ENCODE results near the gene CHP2.
"Not testable (repeated sequence)": the region's sequence is repeated elsewhere in the genome, so short reads cannot be mapped to it uniquely, and the experiment has no call there.

Gene CHP2

GRCh38 chr16:23754594-23755483 lies at the start of gene CHP2:
CHP2 (plus strand) TSS chr16:23755026; CDS start chr16:23755050, 24 bp downstream.
- DNase-seq (ENCODE audit: low read depth in 2 of 2): no peak

GRCh38 chr16:23705517-23705902 lies 49.3 kb upstream of the CHP2 start:
- DNase-seq (ENCODE audit: low read depth in 2 of 2): no peak

- no peak for DNase-seq (ENCODE audit: low read depth in 2 of 2)
These were observed 48.4 kb upstream of the CHP2 start for GRCh38 chr16:23706439-23706838.

- DNase-seq (ENCODE audit: low read depth in 2 of 2): no peak
These were observed 45.3 kb upstream of the CHP2 start for GRCh38 chr16:23709536-23709935.

GRCh38 chr16:23710008-23710407 lies 44.8 kb upstream of the CHP2 start:
- no peak for DNase-seq (ENCODE audit: low read depth in 2 of 2)

- DNase-seq (ENCODE audit: low read depth in 2 of 2): no peak
These were observed 44.3 kb upstream of the CHP2 start for GRCh38 chr16:23710504-23710903.

- DNase-seq (ENCODE audit: low read depth in 2 of 2): no peak
These were observed 43.0 kb upstream of the CHP2 start for GRCh38 chr16:23711785-23712184.

- DNase-seq (ENCODE audit: low read depth in 2 of 2): no peak
These were observed 41.9 kb upstream of the CHP2 start, which contains the start of gene ERN2 for GRCh38 chr16:23712976-23713375. ERN2 (minus strand) TSS chr16:23713222; CDS start chr16:23713187, 35 bp downstream.

GRCh38 chr16:23716484-23716883 lies 38.3 kb upstream of the CHP2 start:
- no peak for DNase-seq (ENCODE audit: low read depth in 2 of 2)

- DNase-seq (ENCODE audit: low read depth in 2 of 2): not testable (repeated sequence)
These were observed 32.1 kb upstream of the CHP2 start for GRCh38 chr16:23722613-23723240.

GRCh38 chr16:23724096-23724784 lies 30.6 kb upstream of the CHP2 start:
- DNase-seq (ENCODE audit: low read depth in 2 of 2): no peak

- DNase-seq (ENCODE audit: low read depth in 2 of 2): no peak
These were observed 30.1 kb upstream of the CHP2 start for GRCh38 chr16:23724785-23725131.

- no peak for DNase-seq (ENCODE audit: low read depth in 2 of 2)
These were observed 28.1 kb upstream of the CHP2 start for GRCh38 chr16:23726710-23727109.

- DNase-seq (ENCODE audit: low read depth in 2 of 2): no peak
These were observed 26.7 kb upstream of the CHP2 start for GRCh38 chr16:23728112-23728477.

GRCh38 chr16:23729503-23730424 lies 25.1 kb upstream of the CHP2 start:
- DNase-seq (ENCODE audit: low read depth in 2 of 2): no peak

- no peak for DNase-seq (ENCODE audit: low read depth in 2 of 2)
These were observed 20.5 kb upstream of the CHP2 start for GRCh38 chr16:23734176-23734893.

GRCh38 chr16:23737423-23738028 lies 17.3 kb upstream of the CHP2 start:
- not testable (repeated sequence) for DNase-seq (ENCODE audit: low read depth in 2 of 2)

- no peak for DNase-seq (ENCODE audit: low read depth in 2 of 2)
These were observed 15.3 kb upstream of the CHP2 start for GRCh38 chr16:23739516-23739915.

- no peak for DNase-seq (ENCODE audit: low read depth in 2 of 2)
These were observed 13.0 kb upstream of the CHP2 start for GRCh38 chr16:23741675-23742303.

- DNase-seq (ENCODE audit: low read depth in 2 of 2): no peak
These were observed 12.1 kb upstream of the CHP2 start for GRCh38 chr16:23742766-23743165.

All from stimulated activated CD8-positive, alpha-beta memory T cell treated with anti-CD3 and anti-CD28 coated beads, Interleukin-2, amount 100 ng/mL, for 48 hours (primary cell).